ENCODE measurements around the gene PTGER4.

Gene PTGER4

DNA sequence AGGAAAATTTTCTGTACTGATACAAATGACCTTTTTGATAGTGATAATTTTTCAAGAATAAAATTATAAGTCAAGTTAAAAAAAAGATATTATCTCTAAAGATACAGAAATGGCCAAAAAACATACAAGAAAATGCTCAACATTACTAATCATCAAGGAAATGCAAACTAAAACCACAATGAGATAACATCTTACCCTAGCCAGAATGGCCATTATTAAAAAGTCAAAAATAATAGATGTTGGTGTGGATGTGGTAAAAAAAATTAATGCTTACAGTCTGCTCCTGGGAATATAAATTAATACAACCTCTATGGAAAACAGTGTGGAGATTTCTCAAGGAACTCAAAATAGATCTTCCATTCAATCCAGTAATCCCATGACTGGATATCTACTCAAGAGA is 22.9 kb upstream of the PTGER4 start:
- DNase-seq (ENCODE audit: low spot score): no peak
- TF ChIP-seq, protein P1, sequence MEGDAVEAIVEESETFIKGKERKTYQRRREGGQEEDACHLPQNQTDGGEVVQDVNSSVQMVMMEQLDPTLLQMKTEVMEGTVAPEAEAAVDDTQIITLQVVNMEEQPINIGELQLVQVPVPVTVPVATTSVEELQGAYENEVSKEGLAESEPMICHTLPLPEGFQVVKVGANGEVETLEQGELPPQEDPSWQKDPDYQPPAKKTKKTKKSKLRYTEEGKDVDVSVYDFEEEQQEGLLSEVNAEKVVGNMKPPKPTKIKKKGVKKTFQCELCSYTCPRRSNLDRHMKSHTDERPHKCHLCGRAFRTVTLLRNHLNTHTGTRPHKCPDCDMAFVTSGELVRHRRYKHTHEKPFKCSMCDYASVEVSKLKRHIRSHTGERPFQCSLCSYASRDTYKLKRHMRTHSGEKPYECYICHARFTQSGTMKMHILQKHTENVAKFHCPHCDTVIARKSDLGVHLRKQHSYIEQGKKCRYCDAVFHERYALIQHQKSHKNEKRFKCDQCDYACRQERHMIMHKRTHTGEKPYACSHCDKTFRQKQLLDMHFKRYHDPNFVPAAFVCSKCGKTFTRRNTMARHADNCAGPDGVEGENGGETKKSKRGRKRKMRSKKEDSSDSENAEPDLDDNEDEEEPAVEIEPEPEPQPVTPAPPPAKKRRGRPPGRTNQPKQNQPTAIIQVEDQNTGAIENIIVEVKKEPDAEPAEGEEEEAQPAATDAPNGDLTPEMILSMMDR (IDR thresholded peaks at IDR 0.05; ENCODE audit: extremely low read depth, missing control alignments): no peak

DNA sequence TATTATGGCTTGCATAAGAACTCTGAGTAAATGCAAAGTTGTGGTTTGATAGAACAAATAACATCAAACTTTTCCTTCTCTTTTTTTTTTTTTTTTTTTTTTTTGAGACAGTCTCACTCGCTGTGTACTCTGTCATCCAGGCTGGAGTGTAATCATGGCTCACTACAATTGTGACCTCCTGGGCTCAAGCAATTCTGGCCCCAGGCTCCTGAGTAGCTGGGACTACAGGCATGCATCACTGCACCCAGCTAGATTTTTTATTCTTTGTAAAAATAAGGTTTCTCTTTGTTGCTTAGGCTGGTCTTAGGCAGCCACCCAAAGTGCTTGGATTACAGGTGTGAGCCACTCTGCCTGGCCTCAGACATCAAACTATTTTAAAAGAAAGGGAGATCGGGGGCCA is 19.0 kb upstream of the PTGER4 start:
- no peak for DNase-seq (ENCODE audit: low spot score)
- TF ChIP-seq, protein P1 (IDR thresholded peaks at IDR 0.05; ENCODE audit: extremely low read depth, missing control alignments): no peak

DNA sequence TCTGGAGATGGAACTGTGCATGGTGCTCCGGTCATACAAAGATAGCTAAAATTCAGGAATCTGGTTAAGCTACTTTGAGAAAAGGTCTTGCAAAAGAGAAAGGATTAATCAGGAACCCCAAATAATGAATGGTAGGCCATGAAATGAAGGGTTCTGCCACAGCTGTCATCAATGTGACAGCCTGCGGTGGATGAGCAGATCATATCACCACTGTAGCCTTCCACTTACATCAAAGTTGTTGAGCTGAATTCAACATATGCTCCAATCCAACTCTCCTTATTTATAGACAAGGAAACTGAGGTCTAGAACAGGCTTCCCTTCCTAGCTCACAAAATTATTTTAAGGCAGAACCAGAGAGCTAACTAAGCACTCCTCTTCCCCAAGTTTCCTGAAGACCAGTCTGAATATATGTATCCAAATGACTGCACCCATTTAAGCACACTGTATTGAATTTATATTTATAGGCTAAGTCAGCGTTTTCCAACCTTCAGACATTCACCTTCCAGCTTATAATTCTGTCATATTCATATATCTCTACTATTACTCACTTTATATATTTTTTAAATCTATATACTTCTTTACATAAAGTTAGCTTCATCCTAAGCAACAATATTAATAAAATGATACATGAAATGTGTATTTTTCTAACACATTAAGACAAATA is 13.9 kb upstream of the PTGER4 start:
- no peak for DNase-seq (ENCODE audit: low spot score)
- TF ChIP-seq, protein P1 (IDR thresholded peaks at IDR 0.05; ENCODE audit: extremely low read depth, missing control alignments): no peak

DNA sequence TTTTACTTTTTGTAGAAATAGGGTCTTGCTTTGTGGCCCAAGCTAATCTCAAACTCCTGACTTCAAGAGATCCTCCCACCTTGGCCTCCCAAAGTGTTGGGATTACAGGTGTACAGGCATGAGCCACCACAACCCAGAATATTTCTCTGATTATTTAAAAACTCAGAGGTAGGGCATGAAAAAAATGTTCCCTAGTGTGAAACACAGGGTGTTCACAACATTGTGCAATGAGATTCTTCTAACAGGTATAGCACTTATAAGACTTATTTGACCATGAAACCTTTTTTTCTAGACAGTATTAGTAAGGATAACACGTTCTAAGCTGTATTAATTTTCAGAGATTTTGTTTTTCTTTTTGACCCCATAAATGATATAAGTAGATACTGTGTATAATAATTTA is 13.1 kb upstream of the PTGER4 start:
- DNase-seq (ENCODE audit: low spot score): no peak
- TF ChIP-seq, protein P1 (IDR thresholded peaks at IDR 0.05; ENCODE audit: extremely low read depth, missing control alignments): no peak

DNA sequence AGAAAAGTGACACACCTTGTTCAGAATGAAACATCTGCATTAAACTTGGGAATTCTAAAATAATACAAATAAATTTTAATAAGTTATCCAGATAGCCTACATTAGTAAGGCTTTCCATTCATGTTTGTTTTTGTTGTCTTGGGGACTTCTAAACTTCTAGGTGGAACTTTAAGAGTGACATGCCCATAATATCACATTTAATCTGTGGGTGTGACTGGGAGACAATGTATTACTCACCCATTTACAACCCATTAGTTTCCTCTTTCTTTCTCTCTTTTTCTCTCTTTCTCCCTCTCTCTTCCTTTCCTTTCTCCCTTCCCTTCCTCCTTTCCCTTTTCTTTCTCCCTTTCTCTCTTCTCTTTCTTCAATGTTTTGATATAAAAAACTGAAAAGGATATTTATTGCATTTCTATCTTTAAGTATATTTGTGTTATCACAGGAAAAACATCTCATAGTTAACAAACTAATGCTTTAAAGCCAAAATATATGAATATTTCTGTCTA is 12.5 kb upstream of the PTGER4 start:
- TF ChIP-seq, protein P1 (IDR thresholded peaks at IDR 0.05; ENCODE audit: extremely low read depth, missing control alignments): no peak
- DNase-seq (ENCODE audit: low spot score): no peak

DNA sequence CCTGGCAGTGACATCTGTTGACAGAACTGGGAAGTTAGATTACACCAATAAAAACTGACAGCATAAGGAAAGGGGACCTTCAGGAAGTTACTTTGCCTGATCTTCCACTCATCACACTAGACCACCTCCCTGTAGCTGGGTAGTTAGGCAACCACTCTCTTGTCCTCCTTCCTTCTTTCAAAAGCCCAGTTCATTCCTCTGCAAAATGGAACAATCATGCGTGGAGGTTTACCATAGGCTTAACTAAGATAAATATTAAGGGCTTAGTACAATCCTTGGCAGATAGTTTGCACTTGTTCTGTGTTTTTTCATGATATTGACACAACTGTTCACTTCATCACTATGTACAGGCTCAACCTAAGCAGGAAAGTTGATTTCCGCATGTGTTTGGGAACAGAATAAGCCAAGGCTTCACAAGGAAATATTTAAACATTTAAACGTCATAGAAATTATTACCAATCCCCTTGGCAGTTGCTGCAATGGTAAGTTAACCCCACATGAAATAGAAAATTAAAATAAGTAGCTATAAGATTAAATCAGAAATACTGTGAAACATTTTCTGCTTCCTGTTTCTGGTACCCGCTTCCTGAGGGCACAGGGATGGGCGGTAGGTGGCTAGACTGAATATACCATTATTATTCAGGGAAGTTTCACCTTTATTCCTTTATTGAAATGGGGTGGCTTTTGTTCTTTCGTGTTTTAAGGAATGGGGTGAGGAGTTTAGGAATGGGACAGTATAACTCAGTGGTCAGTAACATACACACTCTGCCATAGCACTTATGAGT is 9.9 kb upstream of the PTGER4 start:
- DNase-seq (ENCODE audit: low spot score): no peak
- TF ChIP-seq, protein P1 (IDR thresholded peaks at IDR 0.05; ENCODE audit: extremely low read depth, missing control alignments): no peak

DNA sequence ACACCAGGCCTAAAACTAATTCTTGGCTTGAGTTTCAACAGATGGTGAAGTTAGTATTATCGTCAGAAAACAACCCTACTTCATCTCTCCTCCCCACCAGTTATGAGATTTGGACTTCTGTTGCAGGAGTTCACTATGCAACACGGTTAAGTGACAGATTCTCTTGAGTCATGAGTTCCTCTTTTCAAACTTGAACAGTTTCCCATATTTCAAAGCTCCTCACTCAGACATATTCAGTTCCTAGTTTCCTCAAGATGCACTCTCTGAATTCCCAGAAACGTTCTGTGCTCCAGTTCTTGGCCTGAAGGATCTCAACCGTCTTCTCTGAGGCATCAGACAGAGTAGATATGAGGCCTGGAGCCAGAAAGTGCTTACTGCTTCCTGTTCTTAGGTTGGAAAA is 7.3 kb upstream of the PTGER4 start:
- TF ChIP-seq, protein P1 (IDR thresholded peaks at IDR 0.05; ENCODE audit: extremely low read depth, missing control alignments): no peak
- DNase-seq (ENCODE audit: low spot score): no peak
